Middle frontal gyrus (tissue), 1 donor: ENCODE measurements around the gene SDCCAG8.

Experiments used
- DNase-seq: peaks from one replicate; pipeline ENCODE4 v3.0.0-alpha.2; 2015; ENCODE audit warnings: low spot score; ENCODE audit errors: extremely low spot score

The SDCCAG8 gene

DNA sequence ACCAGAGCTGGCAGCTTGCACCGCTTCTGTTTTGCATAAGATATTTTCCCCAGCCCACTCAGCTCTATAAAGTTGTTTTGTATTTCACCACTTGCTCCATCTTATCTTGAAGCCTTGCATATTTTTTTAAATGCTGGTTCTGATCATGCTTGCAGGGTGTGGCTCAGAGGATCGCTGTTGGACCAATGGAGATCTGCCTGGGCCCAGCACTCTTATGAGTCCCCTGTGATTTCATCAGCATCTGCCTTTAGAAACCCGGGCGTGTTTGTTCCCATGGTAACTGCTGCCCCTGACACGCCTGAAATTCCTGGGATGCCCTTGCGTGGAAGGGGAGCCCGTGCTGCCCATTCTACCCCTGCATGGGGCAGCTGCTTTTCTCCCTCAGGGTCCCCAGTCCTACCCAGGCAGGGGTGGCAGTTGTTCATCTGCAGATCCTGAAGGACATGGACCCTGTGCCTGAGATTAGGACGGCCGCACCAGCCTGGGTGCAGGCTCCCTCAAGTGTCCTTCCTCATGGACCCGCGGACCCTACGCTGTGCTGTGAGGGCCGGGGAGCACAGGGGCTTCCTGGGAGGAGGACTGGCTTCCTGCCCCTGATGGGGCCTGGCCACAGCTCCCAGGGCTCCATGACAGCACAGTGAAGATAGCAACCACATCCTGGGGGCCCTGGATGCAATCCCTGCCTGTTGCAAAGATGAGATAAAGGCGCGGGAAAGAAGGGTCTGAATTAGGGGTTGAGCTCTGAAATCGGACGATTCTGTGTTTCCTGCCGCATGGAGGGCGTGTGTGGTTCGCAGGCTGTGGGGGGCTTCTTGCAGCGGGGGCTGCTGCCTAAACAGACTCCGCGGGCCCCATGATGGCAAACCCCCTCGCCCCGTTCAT, 226.5 kb downstream of the SDCCAG8 start:
- no peak for DNase-seq

DNA sequence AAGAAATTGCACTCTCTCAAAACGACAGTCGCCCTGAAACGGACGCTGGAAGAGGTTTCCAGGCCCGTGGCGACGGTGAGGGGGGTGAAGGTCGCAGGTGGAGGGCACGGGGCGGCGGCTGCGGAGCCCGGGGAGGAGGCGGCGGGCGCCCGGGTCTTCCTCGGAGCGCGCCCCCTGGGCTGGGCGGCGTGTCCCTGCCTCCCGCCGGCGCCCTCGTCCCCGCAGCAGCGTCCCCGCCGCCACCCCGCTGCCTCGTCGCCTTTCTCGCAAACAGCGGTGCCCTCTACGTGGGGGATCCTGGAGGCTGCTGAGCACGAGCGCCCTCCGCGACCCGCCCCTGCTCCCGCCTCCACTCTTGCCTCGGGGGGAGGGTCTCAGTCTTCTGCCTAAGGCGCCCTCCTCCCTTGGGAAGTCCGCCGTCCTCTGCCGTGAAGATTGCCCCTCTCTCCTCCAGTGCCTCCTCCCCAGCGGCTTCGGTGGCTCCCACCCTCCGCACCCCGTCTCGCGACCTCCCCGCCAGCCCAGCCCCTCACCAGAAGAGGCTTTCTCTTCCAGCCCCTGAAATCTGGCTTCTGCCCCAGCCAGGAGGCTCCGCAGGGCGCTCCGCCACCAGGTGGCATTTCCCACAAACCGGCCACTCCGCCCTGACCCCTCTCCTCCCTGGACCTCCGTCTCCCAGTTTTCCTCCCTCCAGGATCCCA, 227.4 kb downstream of the SDCCAG8 start:
- DNase-seq, result no peak

GRCh38 chr1:243483952-243484351, 228.1 kb downstream of the SDCCAG8 start:
- no peak for DNase-seq

DNA sequence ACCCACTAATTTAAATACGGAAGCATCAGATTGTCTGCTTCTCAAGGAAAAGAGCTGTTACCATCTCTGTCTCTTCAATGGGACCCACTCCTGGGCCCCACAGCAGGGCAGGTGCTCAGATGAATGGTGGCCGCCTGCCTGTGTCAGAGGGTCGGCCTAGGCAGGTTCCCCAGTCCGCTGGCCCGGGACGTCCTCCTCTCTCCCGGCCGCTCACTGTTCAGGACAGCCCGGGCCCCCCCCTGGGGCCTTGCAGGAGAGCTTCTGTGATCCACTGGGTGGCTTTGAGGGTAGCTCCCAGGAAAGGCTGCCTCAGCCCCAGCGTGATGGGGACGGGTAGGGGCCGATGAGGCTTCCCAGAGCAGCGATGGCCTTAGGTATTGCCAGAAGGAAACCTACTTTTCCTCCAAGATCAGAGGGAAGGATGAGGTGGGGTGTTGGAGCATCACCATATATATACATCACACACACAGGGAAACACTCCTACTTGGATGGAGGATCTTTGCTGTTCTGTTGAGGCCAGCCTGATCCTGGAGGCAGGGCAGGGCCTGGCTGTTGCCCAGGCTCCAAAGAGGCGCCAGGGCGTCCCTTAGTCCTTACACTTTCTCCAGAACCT, 231.3 kb downstream of the SDCCAG8 start:
- DNase-seq, result no peak

- DNase-seq, result no peak
These were observed 231.9 kb downstream of the SDCCAG8 start for GRCh38 chr1:243487649-243488227.

- no peak for DNase-seq
These were observed 232.8 kb downstream of the SDCCAG8 start for GRCh38 chr1:243488459-243489157.

GRCh38 chr1:243489158-243489527, 233.3 kb downstream of the SDCCAG8 start:
- DNase-seq, result no peak

GRCh38 chr1:243489681-243490546, 234.1 kb downstream of the SDCCAG8 start:
- DNase-seq, result no peak

- DNase-seq, result no peak
These were observed 235.2 kb downstream of the SDCCAG8 start for GRCh38 chr1:243490748-243491686.

DNA sequence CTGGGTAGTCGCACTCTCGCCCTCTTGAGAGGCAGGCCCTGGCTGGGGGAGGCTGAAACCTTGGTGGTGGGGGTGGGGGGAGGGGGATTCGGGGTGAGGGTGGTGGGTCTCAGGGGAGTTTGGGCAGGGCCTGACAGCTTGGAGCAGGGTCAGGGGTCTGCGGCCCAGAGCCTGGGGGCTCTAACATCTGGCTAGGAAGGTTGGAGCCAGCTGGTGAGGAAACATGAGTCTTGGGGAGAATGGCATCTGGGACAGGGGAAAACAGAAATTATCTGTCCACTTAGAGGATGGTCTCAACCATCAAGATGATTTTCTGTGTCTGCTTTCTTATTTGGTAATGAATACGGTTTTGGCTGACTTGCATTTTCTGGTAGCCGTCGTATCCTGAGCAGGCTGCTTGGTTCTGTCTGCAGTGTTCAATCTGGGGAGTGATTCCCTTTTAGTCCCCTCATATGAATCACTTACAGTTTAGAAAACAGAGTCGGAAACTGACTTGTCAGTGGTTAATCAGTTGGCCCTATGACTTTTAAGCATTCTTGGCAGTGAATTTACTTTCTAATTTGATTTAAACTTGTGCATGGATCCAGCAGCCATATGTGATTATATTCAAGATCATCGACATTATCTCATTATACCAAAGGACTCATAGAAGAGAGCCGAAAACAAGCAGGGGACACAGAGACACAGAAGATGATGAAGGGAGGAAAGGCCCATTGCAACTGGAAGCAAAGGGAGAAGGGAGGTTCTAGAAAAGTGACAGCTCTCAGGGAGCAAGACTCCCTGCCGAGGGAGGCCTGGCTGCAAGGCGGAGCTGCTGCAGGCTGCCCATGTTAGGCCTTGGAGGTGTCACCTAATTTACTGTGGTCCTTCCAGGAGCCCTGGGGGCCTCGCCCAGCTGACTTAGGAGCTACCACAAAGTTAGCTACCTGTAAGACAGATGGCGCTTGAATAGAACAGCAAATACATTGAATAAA, 237.6 kb downstream of the SDCCAG8 start:
- DNase-seq, result no peak

- no peak for DNase-seq
These were observed 239.0 kb downstream of the SDCCAG8 start for GRCh38 chr1:243494741-243495431.

- DNase-seq, result no peak
These were observed 239.8 kb downstream of the SDCCAG8 start for GRCh38 chr1:243495442-243496186.

GRCh38 chr1:243496187-243496646, 240.4 kb downstream of the SDCCAG8 start:
- no peak for DNase-seq

GRCh38 chr1:243496806-243497205, 241.0 kb downstream of the SDCCAG8 start:
- DNase-seq, result no peak

DNA sequence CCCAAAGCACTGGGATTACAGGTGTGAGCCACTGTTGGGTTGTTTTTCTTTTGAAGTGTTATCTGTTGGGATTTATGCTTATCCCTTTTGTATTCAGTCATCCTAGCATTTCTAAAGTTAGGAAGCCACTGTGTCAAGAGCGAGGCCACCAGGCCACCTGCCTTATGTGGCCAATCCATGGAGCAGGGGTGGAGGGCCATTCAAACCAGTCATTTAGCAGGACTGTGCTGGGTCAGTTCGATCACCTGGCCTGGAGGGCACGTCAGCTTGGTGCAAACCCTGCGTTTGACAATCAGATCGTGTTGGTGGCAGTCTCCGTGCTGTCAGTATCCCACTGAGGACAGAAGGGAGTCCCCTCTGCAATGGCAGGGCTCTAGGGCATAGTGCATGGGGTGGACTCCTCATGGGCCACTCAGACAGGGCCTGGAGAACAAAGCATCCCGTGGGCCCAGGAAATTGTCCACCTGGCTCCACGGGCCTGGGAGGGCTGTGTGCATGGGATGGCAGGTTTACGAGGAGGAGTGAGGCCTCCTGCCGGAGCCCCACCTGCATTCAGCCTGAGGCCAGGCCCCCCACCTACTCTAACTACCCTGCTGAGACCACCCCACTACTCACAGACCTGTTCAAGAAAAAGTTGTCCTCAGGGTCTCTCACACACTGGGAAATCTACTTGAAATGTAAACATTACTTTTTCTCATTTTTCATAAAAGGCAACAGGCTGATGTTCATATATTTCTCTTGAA, 242.3 kb downstream of the SDCCAG8 start:
- DNase-seq, result no peak

DNA sequence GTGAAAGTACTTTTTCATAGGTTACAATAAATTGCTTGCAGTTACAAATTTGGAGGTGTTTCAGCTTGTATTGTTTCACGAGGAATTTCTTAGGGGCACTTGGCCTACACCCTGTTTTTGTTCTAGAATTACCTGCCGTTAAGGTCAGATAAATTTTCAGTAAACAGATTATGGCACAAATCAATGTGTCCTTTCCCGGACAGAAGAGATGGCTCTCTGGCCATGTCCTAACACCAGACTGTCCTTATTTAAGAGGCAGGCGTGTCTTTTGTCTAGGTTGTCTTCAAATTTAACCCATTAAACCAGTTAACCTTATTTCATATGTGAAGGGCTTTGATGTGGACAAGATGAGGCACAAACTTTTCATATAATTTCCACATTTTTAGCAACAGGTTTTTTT, 243.4 kb downstream of the SDCCAG8 start:
- no peak for DNase-seq
